GM06990 (cell line): ENCODE measurements around the gene CHST9.

Source experiments
- DNase-seq: peaks from one replicate; pipeline ENCODE4 v3.0.0-alpha.2; 2011; ENCODE audit not compliant: insufficient read length; ENCODE audit errors: extremely low read depth
- H3K27me3 ChIP-seq: replicated peaks from 2 replicates; pipeline ENCODE4 v1.6.0; 2011; ENCODE audit warnings: low read length; ENCODE audit not compliant: control insufficient read depth, insufficient read depth
- H3K36me3 ChIP-seq: 2 replicates; pipeline ENCODE4 v1.5.1; 2011; ENCODE audit warnings: low read length; ENCODE audit not compliant: control insufficient read depth, insufficient read depth
- H3K4me3 ChIP-seq: replicated peaks from 2 replicates; pipeline ENCODE4 v1.5.1; 2011; ENCODE audit warnings: low read depth, mild to moderate bottlenecking, control low read depth, low read length
- TF ChIP-seq, protein P1 (sequence below): IDR thresholded peaks from 2 replicates; pipeline ENCODE4 v1.5.1; 2011; ENCODE audit warnings: low read length, control low read depth, mild to moderate bottlenecking, inconsistent platforms; ENCODE audit not compliant: insufficient read depth, poor library complexity, severe bottlenecking

CHST9 gene

DNA sequence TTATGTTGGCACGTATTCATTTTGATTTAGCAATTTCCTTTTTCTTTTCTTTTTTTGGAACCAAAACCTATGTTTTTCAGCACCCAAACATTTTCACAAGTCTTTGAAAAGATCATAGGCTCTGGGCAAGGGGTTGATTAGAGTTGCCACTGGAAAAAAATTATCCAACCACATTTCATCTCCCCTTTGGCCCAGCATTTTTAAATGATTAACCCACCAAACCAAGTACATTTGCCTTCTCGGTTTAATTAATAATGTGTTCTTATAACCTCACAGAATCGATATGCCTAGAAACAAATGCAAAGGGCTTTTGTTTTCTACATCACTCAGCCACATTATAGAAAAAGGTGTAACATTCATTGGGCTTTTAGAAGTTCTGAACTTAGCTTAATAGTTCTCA is 66.1 kb downstream of the CHST9 start:
- no peaks in the 10 kb centered on the region for H3K36me3 ChIP-seq
- H3K27me3 ChIP-seq, result no peaks in the 10 kb centered on the region
- no peak overlapping the region for H3K4me3 ChIP-seq
- TF ChIP-seq, protein P1, sequence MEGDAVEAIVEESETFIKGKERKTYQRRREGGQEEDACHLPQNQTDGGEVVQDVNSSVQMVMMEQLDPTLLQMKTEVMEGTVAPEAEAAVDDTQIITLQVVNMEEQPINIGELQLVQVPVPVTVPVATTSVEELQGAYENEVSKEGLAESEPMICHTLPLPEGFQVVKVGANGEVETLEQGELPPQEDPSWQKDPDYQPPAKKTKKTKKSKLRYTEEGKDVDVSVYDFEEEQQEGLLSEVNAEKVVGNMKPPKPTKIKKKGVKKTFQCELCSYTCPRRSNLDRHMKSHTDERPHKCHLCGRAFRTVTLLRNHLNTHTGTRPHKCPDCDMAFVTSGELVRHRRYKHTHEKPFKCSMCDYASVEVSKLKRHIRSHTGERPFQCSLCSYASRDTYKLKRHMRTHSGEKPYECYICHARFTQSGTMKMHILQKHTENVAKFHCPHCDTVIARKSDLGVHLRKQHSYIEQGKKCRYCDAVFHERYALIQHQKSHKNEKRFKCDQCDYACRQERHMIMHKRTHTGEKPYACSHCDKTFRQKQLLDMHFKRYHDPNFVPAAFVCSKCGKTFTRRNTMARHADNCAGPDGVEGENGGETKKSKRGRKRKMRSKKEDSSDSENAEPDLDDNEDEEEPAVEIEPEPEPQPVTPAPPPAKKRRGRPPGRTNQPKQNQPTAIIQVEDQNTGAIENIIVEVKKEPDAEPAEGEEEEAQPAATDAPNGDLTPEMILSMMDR, result no peak
- no peak for DNase-seq

DNA sequence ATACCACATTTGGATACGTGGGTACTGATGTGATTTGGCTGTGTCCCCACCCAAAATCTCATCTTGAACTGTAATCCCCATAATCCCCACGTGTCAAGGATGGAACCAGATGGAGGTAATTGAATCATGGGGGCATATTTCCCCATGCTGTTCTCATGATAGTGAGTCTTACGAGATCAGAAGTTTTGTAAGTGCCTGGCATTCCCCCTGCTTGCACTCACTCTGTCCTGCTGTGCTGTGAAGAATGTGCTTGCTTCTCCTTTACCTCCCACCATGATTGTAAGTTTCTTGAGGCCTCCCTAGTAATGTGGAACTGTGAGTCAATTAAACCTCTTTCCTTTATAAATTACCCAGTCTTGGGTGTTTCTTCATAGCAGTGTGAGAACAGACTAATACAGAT is 70.3 kb downstream of the CHST9 start:
- Histone ChIP-seq H3K4me3 (no peak overlapping the region), H3K36me3 (no peaks in the 10 kb centered on the region), H3K27me3 (no peaks in the 10 kb centered on the region)
- no peak for DNase-seq
- TF ChIP-seq, protein P1, result no peak

DNA sequence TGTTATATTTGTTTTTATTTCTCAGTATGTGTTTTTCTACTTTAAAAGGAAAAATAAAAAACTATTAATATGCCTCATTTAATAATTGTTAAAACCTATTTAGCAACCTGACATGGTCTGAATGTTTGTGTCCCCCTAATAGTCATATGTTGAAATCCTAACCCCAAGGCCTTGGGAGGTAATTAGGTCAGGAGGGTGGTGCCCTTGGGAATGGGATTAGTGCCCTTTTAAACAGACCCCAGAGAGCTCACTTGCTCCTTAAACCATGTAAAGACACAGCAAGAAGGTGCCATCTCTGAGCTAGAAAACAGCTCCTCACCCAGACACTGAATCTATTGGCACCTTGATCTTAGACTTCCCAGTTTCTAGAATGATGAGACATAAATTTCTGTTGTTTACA is 71.8 kb downstream of the CHST9 start:
- no peak overlapping the region for H3K4me3 ChIP-seq
- H3K27me3 ChIP-seq, result no peaks in the 10 kb centered on the region
- TF ChIP-seq, protein P1, result no peak
- no peaks in the 10 kb centered on the region for H3K36me3 ChIP-seq
- no peak for DNase-seq

DNA sequence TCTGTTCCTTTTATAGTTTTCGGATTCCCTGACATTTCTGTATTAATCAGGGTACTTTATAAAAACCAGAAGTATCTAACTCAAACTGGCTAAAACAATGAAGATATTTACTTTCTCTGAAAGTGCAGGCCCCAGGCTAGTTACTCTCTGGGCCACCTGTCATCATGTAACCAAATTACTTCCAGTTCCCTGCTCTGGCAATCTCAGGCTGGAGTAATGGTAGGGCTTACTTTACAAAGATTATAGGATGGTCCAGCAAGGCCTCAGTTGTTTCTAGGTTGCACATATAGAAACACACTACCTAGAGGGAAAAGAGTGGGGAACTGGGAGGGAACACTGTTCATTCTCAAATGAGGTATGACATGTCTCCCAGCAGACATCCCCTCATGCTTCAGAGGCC is 74.8 kb downstream of the CHST9 start:
- Histone ChIP-seq H3K36me3 (no peaks in the 10 kb centered on the region), H3K4me3 (no peak overlapping the region), H3K27me3 (no peaks in the 10 kb centered on the region)
- DNase-seq, result no peak
- TF ChIP-seq, protein P1, result no peak

DNA sequence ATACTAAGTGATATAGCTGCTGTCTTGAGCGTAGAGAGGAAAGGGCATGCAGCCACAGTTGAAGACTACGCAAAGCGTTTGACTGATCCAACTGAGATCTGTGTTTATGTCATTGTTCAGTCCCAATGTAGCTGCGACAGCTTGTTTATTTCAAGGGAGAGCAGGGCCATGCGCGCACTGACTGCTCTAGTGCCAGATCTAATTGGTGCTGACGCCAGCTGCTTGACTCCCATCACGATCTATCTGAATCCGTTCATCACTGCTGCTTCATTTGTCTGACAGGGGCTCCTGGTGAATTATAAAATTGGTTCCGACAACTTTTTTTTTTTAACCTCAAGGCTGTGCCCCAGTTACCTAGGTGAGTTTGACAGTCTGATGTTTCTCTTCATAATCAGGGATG is 75.7 kb downstream of the CHST9 start:
- no peak for DNase-seq
- TF ChIP-seq, protein P1, result no peak
- no peaks in the 10 kb centered on the region for H3K36me3 ChIP-seq
- H3K4me3 ChIP-seq, result no peak overlapping the region
- H3K27me3 ChIP-seq, result no peaks in the 10 kb centered on the region

DNA sequence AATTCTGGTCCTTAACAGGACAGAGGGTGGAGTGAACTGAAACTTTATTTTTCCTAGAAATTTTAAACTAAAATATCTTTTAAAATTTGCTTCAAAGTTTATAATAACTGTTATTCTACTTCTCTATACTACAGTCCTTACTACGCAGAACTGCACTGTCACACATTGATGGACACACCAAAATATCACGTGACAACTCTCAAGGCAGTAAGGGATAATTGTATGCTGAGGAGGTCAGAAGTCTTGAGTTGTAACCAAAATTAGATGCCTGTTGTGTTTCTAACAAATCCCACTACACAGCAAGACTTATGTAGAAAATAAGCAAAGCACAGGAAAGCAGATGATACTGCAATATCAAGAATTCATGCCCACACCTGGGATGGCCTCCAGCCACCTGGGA is 76.3 kb downstream of the CHST9 start:
- Histone ChIP-seq H3K36me3 (no peaks in the 10 kb centered on the region), H3K4me3 (no peak overlapping the region), H3K27me3 (no peaks in the 10 kb centered on the region)
- TF ChIP-seq, protein P1, result no peak
- no peak for DNase-seq
